Esophagus squamous epithelium (tissue), 5 donors: ENCODE measurements around the gene ODF2. TPM values are rescaled to one million over a fixed set of nuclear protein-coding genes. Genes with fewer than 3 reads are reported as not detected.
"Not testable (repeated sequence)": the region's sequence is repeated elsewhere in the genome, so short reads cannot be mapped to it uniquely, and the experiment has no call there.

ENCODE experiments used
- DNase-seq: peaks from one replicate; lab custom pipeline; 2025; lab: John Stamatoyannopoulos, UW
- H3K27ac ChIP-seq, 4 donors: fragments of 200-600 bp; sonication (generic); one replicate each; pipeline ENCODE4 v1.5.1; 2016 to 2019; ENCODE audit warnings: mild to moderate bottlenecking in 1 of 4
- H3K27me3 ChIP-seq, 4 donors: fragments of 200-600 bp; sonication (generic); 1 replicate in 3 of 4; 2 replicates in 1 of 4; pipeline versions ENCODE4 v1.5.1 to v1.6.0; 2017 to 2021; ENCODE audit warnings: antibody characterized with exemption in 1 of 4
- H3K36me3 ChIP-seq, 3 donors: fragments of 200-600 bp; sonication (generic); one replicate each; pipeline ENCODE4 v1.5.1; 2016 to 2019
- H3K4me1 ChIP-seq, 3 donors: fragments of 200-600 bp; sonication (generic); one replicate each; pipeline ENCODE4 v1.5.1; 2017 to 2019
- H3K4me3 ChIP-seq, 4 donors: fragments of 200-600 bp; sonication (generic); 1 replicate in 3 of 4; 2 replicates in 1 of 4; pipeline ENCODE4 v1.5.1; 2016 to 2019; ENCODE audit warnings: mild to moderate bottlenecking in 2 of 4, moderate library complexity in 1 of 4
- H3K9me3 ChIP-seq, 3 donors: fragments of 200-600 bp; sonication (generic); one replicate each; pipeline ENCODE4 v1.5.1; 2016 to 2019
- CTCF ChIP-seq, 6 experiments: fragments of 450-650 bp in 4 of 6; fragments of 200-600 bp in 2 of 6; sonication (generic) in 2 of 6; IDR thresholded peaks; one replicate each; pipeline ENCODE4 v1.5.1; 2016 to 2019; ENCODE audit warnings: antibody characterized with exemption in 6 of 6, mild to moderate bottlenecking in 4 of 6, moderate library complexity in 4 of 6
- POLR2A ChIP-seq, 4 donors: fragments of 450-650 bp; IDR thresholded peaks; one replicate each; pipeline ENCODE4 v1.6.1; 2017; ENCODE audit warnings: antibody characterized with exemption in 4 of 4, mild to moderate bottlenecking in 4 of 4, moderate library complexity in 3 of 4
- WGBS, 2 donors: methylation state at CpG; one replicate each; pipeline ENCODE4 v1.1.5; 2018; 5-methylcytosine and 5-hydroxymethylcytosine counted together
- intact Hi-C: fragments of 100-400 bp; cut with DNase I; formaldehyde crosslinking; loops from one replicate; pipeline ENCODE4 v1.15.0; 2022
- total RNA-seq, 4 donors: library from RNA; depleted of rRNA; stranded (reverse); fragments of >200 nt; gene quantifications; one replicate each; pipeline ENCODE4 v1.1.0, GENCODE V29; 2016
- donor health status: DM: yes; HTN: yes; CAD: no.

The ODF2 gene
- total RNA-seq, 4 donors from 2014 or later, result 13.2 to 28.0 (median 19.8) TPM

GRCh38 chr9:128411364-128412119 is 44.3 kb upstream of the ODF2 start:
- Histone ChIP-seq H3K27ac (no peak overlapping the region), H3K36me3 (no peaks in the 10 kb centered on the region), H3K9me3 (no peaks in the 10 kb centered on the region), H3K4me3 (no peak overlapping the region), H3K4me1 (peaks cover 0 to 16% (median 0%) of the 10 kb centered on the region in 3 donors), H3K27me3 (peaks cover 0 to 65% (median 0%) of the 10 kb centered on the region in 4 donors)
- no peak for TF ChIP-seq POLR2A (IDR thresholded peaks at IDR 0.05)
- TF ChIP-seq CTCF (IDR thresholded peaks at IDR 0.05), result no peak
- intact Hi-C loops, result loop anchor here (10.0 kb wide), 1 partner anchor 47 kb away; no protein-coding TSS in a partner anchor
- no peak for DNase-seq
- WGBS, 2 donors, result 56 to 89% methylated on average over 3 to 6 of the region's 11 CpGs

- WGBS, 2 donors, result 13 to 23% methylated on average over 6 to 9 of the region's 13 CpGs
- Histone ChIP-seq H3K27ac (no peak overlapping the region), H3K4me3 (no peak overlapping the region), H3K27me3 (peaks cover 0 to 62% (median 0%) of the 10 kb centered on the region in 4 donors), H3K9me3 (no peaks in the 10 kb centered on the region), H3K4me1 (peaks cover 0 to 18% (median 0%) of the 10 kb centered on the region in 3 donors), H3K36me3 (no peaks in the 10 kb centered on the region)
- no peak for TF ChIP-seq POLR2A (IDR thresholded peaks at IDR 0.05)
- TF ChIP-seq CTCF (IDR thresholded peaks at IDR 0.05), result peak in 5 of 6 experiments; percentile 10 to 56 (median 44)
- intact Hi-C loops, result loop anchor here (10.0 kb wide), 1 partner anchor 47 kb away; no protein-coding TSS in a partner anchor
- no peak for DNase-seq
Measured at GRCh38 chr9:128412120-128412790, 43.6 kb upstream of the ODF2 start.

GRCh38 chr9:128413728-128414127 is 42.1 kb upstream of the ODF2 start:
- H3K27me3 ChIP-seq, result peaks cover 0 to 57% (median 0%) of the 10 kb centered on the region in 4 donors
- DNase-seq, H3K4me3 ChIP-seq, H3K27ac ChIP-seq, H3K36me3 ChIP-seq, H3K9me3 ChIP-seq: not testable (repeated sequence)
- 82 to 84% methylated on average over 13 of the region's 13 CpGs for WGBS, 2 donors
- intact Hi-C loops, result loop anchor here (10.0 kb wide), 1 partner anchor 49 kb away; no protein-coding TSS in a partner anchor
- H3K4me1 ChIP-seq, result peaks cover 0 to 19% (median under 1%) of the 10 kb centered on the region in 3 donors

- Histone ChIP-seq H3K27me3 (peaks cover 0 to 53% (median 0%) of the 10 kb centered on the region in 4 donors), H3K4me1 (peaks cover 7 to 27% (median 7%) of the 10 kb centered on the region in 3 donors)
Measured at GRCh38 chr9:128414461-128414860, 41.3 kb upstream of the ODF2 start.

More at GRCh38 chr9:128414461-128414860, 41.3 kb upstream of the ODF2 start:
- Histone ChIP-seq H3K4me3 (no peak overlapping the region), H3K36me3 (no peaks in the 10 kb centered on the region), H3K27ac (no peak overlapping the region), H3K9me3 (no peaks in the 10 kb centered on the region)
- DNase-seq, result no peak
- 70 to 77% methylated on average over 3 of the region's 3 CpGs for WGBS, 2 donors
- TF ChIP-seq POLR2A (IDR thresholded peaks at IDR 0.05), result no peak
- TF ChIP-seq CTCF (IDR thresholded peaks at IDR 0.05), result peak in 1 of 6 experiments; percentile 32
- intact Hi-C loops, result loop anchor here (10.0 kb wide), 1 partner anchor 50 kb away; no protein-coding TSS in a partner anchor
